Measurements from ENCODE around the gene GMEB2. TPM values are rescaled to one million over a fixed set of nuclear protein-coding genes. Genes with fewer than 3 reads are reported as not detected.

The GMEB2 gene
- total RNA-seq, 1 donor from 2014 or later = 17.4 TPM

GRCh38 chr20:63592661-63593060 lies 34.2 kb downstream of the GMEB2 start:
- intact Hi-C loops (cut with micrococcal nuclease) = no loop called here

GRCh38 chr20:63591786-63592355 lies 35.0 kb downstream of the GMEB2 start:
- intact Hi-C loops (cut with micrococcal nuclease) = no loop called here

- intact Hi-C loops (cut with micrococcal nuclease) = no loop called here
These were observed 35.8 kb downstream of the GMEB2 start for GRCh38 chr20:63591147-63591533.

- intact Hi-C loops (cut with micrococcal nuclease) = no loop called here
These were observed 36.4 kb downstream of the GMEB2 start for GRCh38 chr20:63590218-63591146.

GRCh38 chr20:63589261-63590217 lies 37.4 kb downstream of the GMEB2 start:
- intact Hi-C loops (cut with micrococcal nuclease) = no loop called here

- intact Hi-C loops (cut with micrococcal nuclease) = no loop called here
These were observed 38.3 kb downstream of the GMEB2 start for GRCh38 chr20:63588641-63589041.

- intact Hi-C loops (cut with micrococcal nuclease) = no loop called here
These were observed 38.9 kb downstream of the GMEB2 start for GRCh38 chr20:63587776-63588591.

- intact Hi-C loops (cut with micrococcal nuclease) = no loop called here
These were observed 39.6 kb downstream of the GMEB2 start for GRCh38 chr20:63587256-63587655.

- intact Hi-C loops (cut with micrococcal nuclease) = no loop called here
These were observed 40.1 kb downstream of the GMEB2 start for GRCh38 chr20:63586797-63587196.

GRCh38 chr20:63585616-63586565 lies 41.0 kb downstream of the GMEB2 start:
- intact Hi-C loops (cut with micrococcal nuclease) = no loop called here

- intact Hi-C loops (cut with micrococcal nuclease) = loop anchor here (5.0 kb wide), 1 partner anchor 70 kb away; the partner anchor contains the start of gene STMN3
These were observed 44.4 kb downstream of the GMEB2 start for GRCh38 chr20:63582382-63583063.

- intact Hi-C loops (cut with micrococcal nuclease) = loop anchor here (2.0 to 5.0 kb wide), 2 partner anchors 42 to 71 kb away; partner anchors contain the start of gene STMN3
These were observed 46.0 kb downstream of the GMEB2 start for GRCh38 chr20:63580796-63581461.

GRCh38 chr20:63579017-63579694 lies 47.7 kb downstream of the GMEB2 start:
- intact Hi-C loops (cut with micrococcal nuclease) = loop anchor here (10.0 kb wide), 1 partner anchor 46 kb away; the partner anchor contains the start of gene GMEB2

- intact Hi-C loops (cut with micrococcal nuclease) = loop anchor here (10.0 kb wide), 1 partner anchor 46 kb away; the partner anchor contains the start of gene GMEB2
These were observed 48.5 kb downstream of the GMEB2 start for GRCh38 chr20:63578224-63579016.

- intact Hi-C loops (cut with micrococcal nuclease) = loop anchor here (10.0 kb wide), 1 partner anchor 47 kb away; the partner anchor contains the start of gene GMEB2
These were observed 49.5 kb downstream of the GMEB2 start for GRCh38 chr20:63577317-63577894.

- intact Hi-C loops (cut with micrococcal nuclease) = loop anchor here (10.0 kb wide), 1 partner anchor 48 kb away; the partner anchor contains the start of gene GMEB2
These were observed 50.6 kb downstream of the GMEB2 start for GRCh38 chr20:63576311-63576710.

All from T-helper 2 cell treated with Interferon-gamma antibody and Interleukin-4, amounts not matched to agents 100 ng/mL and 5 ng/mL, for 36 hours (primary cell).